HG03135 (cell line): ENCODE results near the gene BRAT1.

Experiments used
- ATAC-seq: cut with Tn5 transposase; IDR thresholded peaks from one replicate; pipeline ENCODE4 v1.9.1; 2021; ENCODE audit warnings: mild to moderate bottlenecking, moderate library complexity; ENCODE audit not compliant: unreplicated experiment

Gene BRAT1

GRCh38 chr7:2500701-2501100 lies 54.6 kb downstream of the BRAT1 start:
- no peak for ATAC-seq

DNA sequence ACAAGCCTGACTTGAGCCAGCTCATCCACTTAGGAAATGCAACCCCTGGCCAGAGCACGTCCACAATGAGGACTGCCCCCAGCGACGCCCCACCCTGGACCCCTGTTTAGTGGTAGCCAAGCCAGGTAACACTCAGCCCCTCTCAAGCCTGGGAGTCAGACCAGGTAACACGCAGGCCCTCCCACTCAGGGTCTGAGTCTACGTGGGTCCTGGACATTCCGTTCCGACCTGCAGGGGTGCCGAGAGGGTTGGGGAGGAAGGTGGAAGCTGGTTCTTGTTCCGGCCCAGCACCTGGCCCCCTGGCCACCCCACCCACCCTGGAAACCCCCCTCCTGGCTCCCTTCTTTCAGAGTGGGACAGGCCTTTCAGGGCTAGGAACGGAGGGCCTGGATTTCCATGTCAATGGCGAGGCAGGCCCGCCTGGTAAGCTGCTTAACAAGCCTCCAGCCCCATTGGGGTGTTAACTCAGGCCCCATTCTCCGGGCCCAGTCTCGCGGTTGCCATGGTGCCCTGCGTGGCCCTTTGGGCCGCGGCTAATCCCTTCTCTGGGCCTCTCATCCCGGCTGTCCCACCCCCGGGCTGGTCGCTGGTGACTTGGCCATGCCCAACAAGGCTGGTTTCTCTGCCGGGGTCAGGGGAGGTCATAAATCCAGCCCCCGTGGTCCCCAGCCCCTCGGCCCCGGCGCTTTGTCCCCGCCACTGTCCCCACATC lies 55.4 kb downstream of the BRAT1 start:
- ATAC-seq: no peak

DNA sequence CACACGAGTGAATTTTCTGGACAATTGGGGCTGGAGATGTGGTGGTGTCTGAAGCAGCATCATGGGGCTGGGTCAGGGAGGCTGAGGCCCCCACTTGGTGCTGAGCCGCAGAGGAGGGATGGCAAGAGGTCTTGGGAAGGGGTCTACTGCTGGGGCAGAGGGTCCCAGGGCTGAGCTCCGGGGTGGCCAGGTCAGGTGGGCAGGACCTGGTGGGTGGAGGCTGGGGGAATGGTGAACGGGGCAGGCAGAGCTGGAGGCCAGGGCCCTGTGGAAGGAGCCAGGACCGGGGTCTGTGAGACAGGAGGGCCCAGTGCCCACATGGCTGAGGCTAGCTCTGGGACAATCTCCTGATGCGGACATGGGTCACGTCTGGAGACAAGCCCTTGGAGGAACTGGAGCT lies 56.1 kb downstream of the BRAT1 start:
- ATAC-seq: no peak

- no peak for ATAC-seq
Measured at GRCh38 chr7:2498708-2499107, 56.6 kb downstream of the BRAT1 start.

DNA sequence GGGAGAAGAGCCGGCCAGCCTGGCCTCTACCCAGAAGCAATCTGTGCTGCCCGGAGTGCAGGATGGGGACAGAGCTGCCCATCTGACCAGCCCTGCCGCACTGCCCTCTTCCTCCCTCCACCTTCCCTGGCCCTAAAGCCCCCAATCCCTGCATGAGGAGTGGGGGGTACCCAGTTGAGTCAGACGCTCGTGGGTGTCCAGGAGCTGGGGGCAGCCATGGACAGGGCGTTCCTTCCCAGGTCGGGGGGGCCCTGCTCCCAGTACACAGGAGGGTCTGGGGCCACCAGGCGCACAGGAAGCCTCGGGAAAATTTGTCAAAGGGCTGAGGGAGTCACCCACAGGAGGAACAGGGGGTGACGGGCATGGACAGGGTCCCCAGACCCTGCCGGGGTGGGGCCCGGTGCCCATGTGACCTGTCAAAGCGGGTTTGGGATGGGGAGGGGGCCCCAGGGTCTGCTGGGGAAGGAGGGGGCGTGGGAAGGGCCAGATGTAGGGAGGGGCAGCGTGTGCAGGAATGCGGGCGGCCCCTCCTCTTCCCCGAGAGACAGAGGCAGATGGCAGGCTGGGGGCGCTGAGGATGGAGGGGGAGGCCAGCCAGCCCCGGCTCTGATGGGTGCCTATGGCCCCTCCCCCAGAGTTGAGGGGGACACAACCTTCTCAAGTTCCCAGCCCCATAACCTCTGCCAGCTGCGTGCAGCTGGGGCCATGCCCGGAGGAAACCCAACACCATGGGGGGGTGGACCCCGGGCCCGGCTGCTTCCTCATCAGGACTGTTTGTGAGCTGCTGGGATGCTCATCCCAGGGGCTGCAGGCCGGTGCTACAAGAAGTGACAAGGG lies 57.6 kb downstream of the BRAT1 start:
- no peak for ATAC-seq

DNA sequence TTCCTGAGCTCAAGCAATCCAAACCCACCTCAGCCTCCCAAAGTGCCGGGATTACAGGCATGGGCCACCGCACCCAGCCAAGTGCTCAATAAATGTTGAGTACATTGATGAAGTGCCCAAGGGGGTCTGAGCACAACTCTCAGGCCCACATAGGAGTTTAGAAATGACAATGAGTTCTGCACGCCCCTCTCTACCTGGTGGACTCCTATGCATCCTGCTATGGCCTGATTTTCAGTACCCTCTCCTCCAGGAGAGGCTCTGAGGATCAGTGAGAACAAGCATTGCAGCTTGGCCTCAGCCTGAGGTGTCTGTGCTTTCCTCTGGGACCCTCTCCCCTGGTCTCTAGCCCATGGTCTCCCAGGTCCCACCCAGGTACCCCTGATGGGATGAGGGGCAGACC lies 58.3 kb downstream of the BRAT1 start:
- no peak for ATAC-seq

- ATAC-seq: no peak
Measured at GRCh38 chr7:2496375-2496774, 58.9 kb downstream of the BRAT1 start.

DNA sequence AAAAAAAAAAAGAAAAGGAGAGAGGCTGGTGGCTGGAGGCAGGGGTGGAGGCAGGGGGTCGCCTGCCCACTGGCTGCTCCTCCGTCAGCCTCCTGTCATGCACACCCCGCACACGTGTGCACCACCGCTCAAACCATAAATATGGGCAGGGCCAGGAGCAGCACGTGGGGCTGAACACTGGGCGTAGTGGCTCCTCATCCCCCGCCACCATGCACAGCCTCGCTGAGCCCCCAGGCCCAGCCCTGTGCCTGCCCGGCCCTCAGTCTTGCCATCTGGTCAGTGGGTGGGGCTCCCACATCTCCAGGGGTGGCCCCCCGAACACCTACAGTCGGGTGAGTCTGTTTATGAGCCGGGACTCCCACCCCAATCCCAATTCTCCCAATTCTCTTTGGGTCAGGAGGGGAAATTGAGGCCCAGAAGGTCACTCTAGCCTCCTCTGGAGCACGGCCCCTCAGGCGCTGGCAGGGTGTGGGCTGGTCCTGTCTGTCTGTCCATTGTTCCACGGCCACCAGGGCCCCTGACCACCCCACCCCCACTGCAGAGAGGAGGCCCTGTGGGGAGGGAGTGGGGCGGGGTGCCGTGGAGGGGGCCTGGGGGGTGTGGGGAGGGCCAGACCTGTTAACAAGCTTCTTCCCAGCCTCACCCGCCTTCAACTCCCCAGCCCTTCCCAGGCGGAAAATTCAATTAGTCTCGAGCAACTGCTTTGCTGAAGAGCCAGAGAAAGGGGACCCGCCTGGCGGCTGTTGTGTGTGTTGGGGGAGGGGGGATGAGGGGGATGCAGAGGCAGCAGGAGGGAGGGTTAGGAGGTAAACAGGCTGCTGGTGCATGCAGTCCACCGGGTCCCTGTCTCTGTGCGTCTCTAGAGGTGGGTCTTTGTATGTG lies 59.7 kb downstream of the BRAT1 start:
- no peak for ATAC-seq

- ATAC-seq: no peak
Measured at GRCh38 chr7:2494191-2495130, 60.9 kb downstream of the BRAT1 start.

- ATAC-seq: no peak
Measured at GRCh38 chr7:2493205-2494164, 61.8 kb downstream of the BRAT1 start.

GRCh38 chr7:2492038-2492437 lies 63.3 kb downstream of the BRAT1 start:
- no peak for ATAC-seq

DNA sequence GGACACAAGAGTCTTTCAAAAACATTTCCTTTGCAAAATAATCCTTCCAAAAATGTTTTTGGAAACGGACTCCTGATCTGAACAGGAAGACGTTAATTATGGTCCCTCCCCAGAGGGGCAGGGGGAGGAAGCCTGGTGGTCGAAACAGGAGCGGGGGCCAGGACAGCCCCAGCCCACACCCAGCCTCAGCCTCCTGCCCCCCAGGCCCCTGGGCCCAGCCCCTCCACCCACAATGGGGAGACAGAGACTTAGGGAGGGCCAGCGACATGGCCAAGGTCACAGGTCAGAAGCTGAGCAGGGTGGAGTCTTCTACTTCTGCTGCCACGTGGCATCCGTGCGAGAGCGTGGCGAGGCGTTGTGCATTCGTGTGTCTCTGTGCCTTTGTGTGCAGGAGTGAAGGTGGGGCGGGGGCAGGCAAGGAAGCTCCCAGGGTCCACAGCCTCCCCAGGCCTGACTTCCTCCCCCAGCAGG lies 65.1 kb downstream of the BRAT1 start:
- ATAC-seq: no peak

GRCh38 chr7:2488681-2489080 lies 66.6 kb downstream of the BRAT1 start:
- ATAC-seq: no peak

- ATAC-seq: no peak
Measured at GRCh38 chr7:2488272-2488645, 67.1 kb downstream of the BRAT1 start.
